Caki2 (cell line): ENCODE measurements around the gene C11orf16. TPM values are rescaled to one million over a fixed set of nuclear protein-coding genes. Genes with fewer than 3 reads are reported as not detected.
"Not testable (repeated sequence)": the region's sequence is repeated elsewhere in the genome, so short reads cannot be mapped to it uniquely, and the experiment has no call there.

Experiments used
- DNase-seq: peaks from one replicate; pipeline ENCODE4 v3.0.0-alpha.2; 2015; ENCODE audit warnings: low read depth
- in situ Hi-C: cut with HindIII; loops from 2 replicates; pipeline ENCODE4 v1.10.0; 2016; ENCODE audit warnings: low sequenced_read_pairs, low pct_unique_long_range_greater_than_20kb, mixed read lengths
- total RNA-seq: library from RNA; depleted of rRNA; stranded (reverse); fragments of >200 nt; shearing (Covaris generic); gene quantifications from 2 replicates; pipeline ENCODE4 v1.2.3, GENCODE V29; 2014; ENCODE audit warnings: low replicate concordance; rRNA removed

The C11orf16 gene
- total RNA-seq, result not detected in 2 replicates

GRCh38 chr11:8932564-8933180 is at the start of gene C11orf16:
Gene C11orf16, minus strand, starts transcription at chr11:8932947. Its CDS starts 639 bp downstream, at chr11:8932308.
- DNase-seq, result no peak
- in situ Hi-C loops, result no loop called here

- in situ Hi-C loops, result no loop called here
- no peak for DNase-seq
Measured at GRCh38 chr11:8980485-8980884, 47.7 kb upstream of the C11orf16 start.

GRCh38 chr11:8979365-8979764 is 46.6 kb upstream of the C11orf16 start:
- in situ Hi-C loops, DNase-seq: not testable (repeated sequence)

GRCh38 chr11:8973121-8973520 is 40.4 kb upstream of the C11orf16 start:
- in situ Hi-C loops, result no loop called here
- DNase-seq, result no peak

GRCh38 chr11:8971924-8972316 is 39.2 kb upstream of the C11orf16 start:
- DNase-seq, result no peak
- in situ Hi-C loops, result no loop called here

- in situ Hi-C loops, result no loop called here
Measured at GRCh38 chr11:8971196-8971923, 38.6 kb upstream of the C11orf16 start.

GRCh38 chr11:8967184-8967583 is 34.4 kb upstream of the C11orf16 start:
- in situ Hi-C loops, result no loop called here
- no peak for DNase-seq

More at GRCh38 chr11:8971196-8971923, 38.6 kb upstream of the C11orf16 start:
- DNase-seq, result no peak

- in situ Hi-C loops, result no loop called here
- peak; percentile 92 for DNase-seq
Measured at GRCh38 chr11:8964324-8965320, 31.9 kb upstream of the C11orf16 start, which contains the start of gene TMEM9B. Gene TMEM9B, minus strand, starts transcription at chr11:8964442. Its CDS starts 129 bp downstream, at chr11:8964313.

GRCh38 chr11:8963569-8964323 is 31.0 kb upstream of the C11orf16 start:
- in situ Hi-C loops, result no loop called here
- peak; percentile 5 for DNase-seq

- no peak for DNase-seq
- in situ Hi-C loops, result no loop called here
Measured at GRCh38 chr11:8962841-8963240, 30.1 kb upstream of the C11orf16 start.

- no peak for DNase-seq
- in situ Hi-C loops, result no loop called here
Measured at GRCh38 chr11:8961401-8961800, 28.7 kb upstream of the C11orf16 start.

- in situ Hi-C loops, result no loop called here
- DNase-seq, result peak; percentile 61
Measured at GRCh38 chr11:8959546-8960166, 26.9 kb upstream of the C11orf16 start.

GRCh38 chr11:8956860-8957259 is 24.1 kb upstream of the C11orf16 start:
- no peak for DNase-seq
- in situ Hi-C loops, result no loop called here

- in situ Hi-C loops, result no loop called here
- DNase-seq, result no peak
Measured at GRCh38 chr11:8948886-8949285, 16.1 kb upstream of the C11orf16 start.

- in situ Hi-C loops, result no loop called here
- DNase-seq, result no peak
Measured at GRCh38 chr11:8947230-8947943, 14.6 kb upstream of the C11orf16 start.

- DNase-seq, result no peak
- in situ Hi-C loops, result no loop called here
Measured at GRCh38 chr11:8942518-8943066, 9.8 kb upstream of the C11orf16 start, which contains the start of gene ASCL3. Gene ASCL3, minus strand, starts transcription at chr11:8943016. Its CDS starts 4,855 bp downstream, at chr11:8938161.
